Bronchial epithelial cell (primary cell): ENCODE measurements around the gene TMEM270. TPM values are rescaled to one million over a fixed set of nuclear protein-coding genes. Genes with fewer than 3 reads are reported as not detected.

Experiments
- DNase-seq: peaks from one replicate; pipeline ENCODE4 v3.0.0-alpha.2; 2010; ENCODE audit warnings: low read depth
- FAIRE-seq: peaks from 2 replicates; lab custom pipeline; 2011; peaks lifted over from hg19 to GRCh38; lab: Jason Lieb, UNC
- H3K27me3 ChIP-seq: 2 replicates; pipeline ENCODE4 v1.5.1; 2011; ENCODE audit warnings: low read length; ENCODE audit not compliant: control insufficient read depth, insufficient read depth
- H3K36me3 ChIP-seq: 2 replicates; pipeline ENCODE4 v1.5.1; 2011; ENCODE audit warnings: low read length; ENCODE audit not compliant: control insufficient read depth, insufficient read depth
- H3K4me3 ChIP-seq: 2 replicates; pipeline ENCODE4 v1.5.1; 2011; ENCODE audit warnings: mild to moderate bottlenecking, low read depth, low read length, control low read depth
- total RNA-seq: library from RNA; depleted of rRNA; stranded (reverse); fragments of >200 nt; gene quantifications from 2 replicates; pipeline ENCODE4 v1.2.1, GENCODE V29; 2014
- TF ChIP-seq, protein P1 (sequence below): IDR thresholded peaks from 2 replicates; pipeline ENCODE4 v1.5.1; 2011; ENCODE audit warnings: mild to moderate bottlenecking, moderate library complexity, low read length, control low read depth, inconsistent platforms; ENCODE audit not compliant: insufficient read depth, severe bottlenecking

The TMEM270 gene
- total RNA-seq, 1 donor from 2014 or later, result not detected

DNA sequence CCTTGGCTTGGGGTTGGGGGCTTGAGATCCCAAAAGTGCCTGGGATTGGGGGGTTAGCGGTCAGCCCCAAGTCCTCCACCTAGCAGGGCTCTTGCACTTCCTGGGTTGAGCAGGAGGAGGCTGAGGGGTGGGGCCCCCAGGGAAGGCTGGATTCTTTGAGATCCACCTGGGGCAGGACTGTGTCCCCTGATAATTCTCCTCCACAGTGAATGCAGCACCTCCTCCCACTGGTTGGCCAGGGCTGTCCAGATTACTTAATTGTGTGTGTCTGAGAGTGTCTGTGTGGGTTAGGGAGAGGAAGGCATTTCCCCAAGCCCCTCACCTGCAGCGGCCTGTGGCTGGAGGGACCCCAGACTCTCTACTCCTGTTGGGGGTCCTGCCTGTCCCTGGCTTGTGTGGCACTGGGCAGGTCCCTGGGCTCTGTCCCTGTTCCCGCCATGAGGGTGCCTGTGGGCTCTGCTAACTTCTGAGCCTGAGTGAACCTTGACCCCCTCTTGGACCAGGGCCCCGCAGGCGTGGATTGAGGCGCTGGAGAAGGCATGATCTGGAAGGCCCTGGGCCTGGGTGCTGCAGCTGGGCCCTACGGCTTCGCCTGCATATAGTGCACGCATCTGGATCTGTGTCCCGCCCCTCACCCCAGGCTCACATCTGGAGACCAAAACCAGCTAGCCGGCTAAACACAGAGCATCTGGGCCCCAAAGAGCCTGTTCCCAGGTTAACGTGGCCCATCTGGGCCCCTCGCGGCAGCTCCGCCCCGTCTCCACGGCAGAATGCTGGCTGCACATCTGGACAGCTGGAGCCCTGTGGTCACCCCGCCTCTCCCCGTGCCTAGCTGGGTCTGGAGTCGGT lies 10.4 kb downstream of the TMEM270 start:
- TF ChIP-seq, protein P1, sequence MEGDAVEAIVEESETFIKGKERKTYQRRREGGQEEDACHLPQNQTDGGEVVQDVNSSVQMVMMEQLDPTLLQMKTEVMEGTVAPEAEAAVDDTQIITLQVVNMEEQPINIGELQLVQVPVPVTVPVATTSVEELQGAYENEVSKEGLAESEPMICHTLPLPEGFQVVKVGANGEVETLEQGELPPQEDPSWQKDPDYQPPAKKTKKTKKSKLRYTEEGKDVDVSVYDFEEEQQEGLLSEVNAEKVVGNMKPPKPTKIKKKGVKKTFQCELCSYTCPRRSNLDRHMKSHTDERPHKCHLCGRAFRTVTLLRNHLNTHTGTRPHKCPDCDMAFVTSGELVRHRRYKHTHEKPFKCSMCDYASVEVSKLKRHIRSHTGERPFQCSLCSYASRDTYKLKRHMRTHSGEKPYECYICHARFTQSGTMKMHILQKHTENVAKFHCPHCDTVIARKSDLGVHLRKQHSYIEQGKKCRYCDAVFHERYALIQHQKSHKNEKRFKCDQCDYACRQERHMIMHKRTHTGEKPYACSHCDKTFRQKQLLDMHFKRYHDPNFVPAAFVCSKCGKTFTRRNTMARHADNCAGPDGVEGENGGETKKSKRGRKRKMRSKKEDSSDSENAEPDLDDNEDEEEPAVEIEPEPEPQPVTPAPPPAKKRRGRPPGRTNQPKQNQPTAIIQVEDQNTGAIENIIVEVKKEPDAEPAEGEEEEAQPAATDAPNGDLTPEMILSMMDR, result no peak
- no peak for FAIRE-seq
- no peaks in the 10 kb centered on the region for H3K36me3 ChIP-seq
- no peak for DNase-seq
- no peak overlapping the region for H3K4me3 ChIP-seq
- H3K27me3 ChIP-seq, result peaks cover 2% of the 10 kb centered on the region

DNA sequence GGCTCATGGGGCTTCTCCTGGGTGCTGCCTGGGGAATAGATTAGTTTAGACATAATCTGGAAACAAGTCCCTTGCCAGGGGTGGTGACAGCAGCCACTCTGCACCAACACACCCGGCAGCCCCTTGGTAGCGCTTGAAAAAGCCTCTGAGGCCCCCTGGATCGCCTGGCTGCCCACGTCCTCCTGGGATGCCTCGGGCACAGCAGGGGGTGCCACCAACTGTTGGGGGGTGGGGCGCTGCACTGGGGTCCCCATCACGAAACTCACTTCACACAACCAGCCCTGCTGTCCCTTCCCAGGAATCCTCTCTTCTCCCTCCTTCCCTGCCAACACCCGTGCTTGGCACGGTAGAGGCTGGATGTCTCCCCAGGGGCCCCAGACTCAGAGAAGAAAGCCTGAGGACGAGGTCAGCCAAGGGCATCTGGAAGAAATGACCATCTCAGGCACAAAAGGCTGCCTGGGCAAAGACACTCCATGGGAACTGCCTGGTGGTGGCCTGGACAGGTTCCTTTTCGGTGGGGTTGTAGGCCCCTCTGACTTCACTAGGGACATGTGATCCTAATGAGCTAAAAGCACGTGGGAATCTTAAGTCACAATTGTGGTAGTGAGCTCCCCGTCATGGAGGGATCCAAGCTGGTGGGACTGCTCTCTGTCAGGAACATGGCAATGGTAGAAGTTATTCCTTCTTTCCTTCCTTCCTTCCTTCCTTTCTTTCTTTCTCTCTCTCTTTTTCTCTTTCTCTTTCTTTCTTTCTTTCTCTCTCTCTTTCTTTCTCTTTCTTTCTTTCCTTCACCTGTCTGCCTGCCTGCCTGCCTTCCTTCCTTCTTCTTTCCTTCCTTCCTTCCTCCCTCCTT lies 11.3 kb downstream of the TMEM270 start:
- DNase-seq, result no peak
- H3K27me3 ChIP-seq, result peaks cover 2% of the 10 kb centered on the region
- FAIRE-seq, result no peak
- no peak overlapping the region for H3K4me3 ChIP-seq
- TF ChIP-seq, protein P1, result no peak
- H3K36me3 ChIP-seq, result no peaks in the 10 kb centered on the region

DNA sequence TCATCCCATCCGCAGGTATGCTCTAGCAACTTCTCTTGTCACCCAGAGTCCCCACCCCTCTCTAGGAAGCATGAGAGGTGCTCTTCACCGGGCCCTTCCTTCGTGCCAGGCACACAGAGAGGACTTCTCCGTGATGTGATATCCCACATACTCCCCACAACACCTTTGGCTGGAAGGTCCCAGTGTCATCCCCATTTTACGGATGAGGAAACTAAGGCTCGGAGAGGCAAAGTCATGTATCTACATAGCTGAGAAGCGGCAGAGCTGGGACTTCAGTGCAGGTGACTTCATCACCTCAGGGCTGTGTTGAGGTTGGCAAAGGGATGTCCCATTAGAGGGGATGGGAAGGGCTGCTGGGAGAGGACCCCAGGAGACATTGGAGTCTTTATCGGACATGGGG lies 15.4 kb downstream of the TMEM270 start:
- Histone ChIP-seq H3K36me3 (no peaks in the 10 kb centered on the region), H3K4me3 (no peak overlapping the region), H3K27me3 (peaks cover 4% of the 10 kb centered on the region)
- FAIRE-seq (no peak), DNase-seq (no peak)
- TF ChIP-seq, protein P1, result no peak

DNA sequence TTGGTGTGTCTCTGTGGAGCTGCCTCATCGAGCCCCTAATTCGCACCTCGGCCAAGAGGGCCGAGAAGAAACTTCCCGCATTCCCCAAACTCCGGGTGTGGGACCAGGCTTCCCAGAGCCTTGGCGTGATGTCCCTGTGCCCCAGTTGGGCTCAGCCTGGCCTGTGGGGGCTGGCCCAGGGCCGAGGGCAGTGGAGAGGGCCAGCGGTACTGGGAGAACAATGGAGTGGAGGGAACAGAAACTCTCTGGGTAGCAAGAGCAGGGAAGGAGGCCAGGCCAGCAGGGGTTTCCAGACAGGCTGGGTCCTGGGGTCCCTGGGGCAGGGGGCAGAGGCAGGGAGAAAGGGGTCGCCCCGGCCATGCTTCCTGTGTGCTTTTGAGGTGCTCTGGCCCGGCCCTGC lies 16.0 kb downstream of the TMEM270 start:
- no peak for DNase-seq
- no peak overlapping the region for H3K4me3 ChIP-seq
- FAIRE-seq, result no peak

DNA sequence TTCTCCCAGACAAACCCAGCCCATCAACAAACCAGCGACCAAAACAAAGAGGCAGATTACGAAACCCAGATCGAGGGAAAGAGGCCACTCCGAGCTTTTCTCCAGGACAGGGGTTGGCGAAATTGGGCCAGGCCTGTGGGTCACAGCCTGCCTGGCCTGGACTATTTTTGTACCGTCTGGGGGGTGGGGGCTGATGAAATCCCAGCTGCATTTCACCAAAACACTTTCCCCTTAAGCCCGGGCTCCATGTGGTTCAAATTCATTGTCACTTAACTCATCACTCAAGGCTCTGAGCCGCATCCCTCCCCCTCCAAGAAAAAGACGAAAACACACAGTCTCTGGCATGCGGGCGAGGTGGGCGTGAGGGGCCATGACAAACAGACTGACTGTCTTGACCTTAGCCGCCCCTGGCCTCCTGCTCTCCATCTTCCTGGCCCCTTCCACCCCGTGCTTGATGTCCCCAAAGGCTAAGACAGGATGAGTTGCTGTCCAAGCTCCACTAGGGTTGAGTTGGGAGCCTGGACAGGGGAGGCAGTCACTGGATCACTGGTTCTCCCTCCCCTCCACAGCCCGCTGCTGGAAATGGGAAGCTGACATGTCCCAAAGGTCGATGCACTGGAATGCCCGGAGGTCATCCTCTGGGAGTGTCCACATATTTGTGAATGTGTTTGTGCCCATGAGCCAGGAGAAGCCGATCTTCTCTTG lies 19.2 kb downstream of the TMEM270 start:
- DNase-seq (no peak), FAIRE-seq (no peak)
- TF ChIP-seq, protein P1, result no peak
- peaks cover 2% of the 10 kb centered on the region for H3K27me3 ChIP-seq
- no peaks in the 10 kb centered on the region for H3K36me3 ChIP-seq
- no peak overlapping the region for H3K4me3 ChIP-seq

More for the DNA sequence above, 16.0 kb downstream of the TMEM270 start:
- TF ChIP-seq, protein P1, result no peak
- Histone ChIP-seq H3K27me3 (peaks cover 2% of the 10 kb centered on the region), H3K36me3 (no peaks in the 10 kb centered on the region)
